HepG2 (cell line): ENCODE data around the gene CDCA5. TPM values are rescaled to one million over a fixed set of nuclear protein-coding genes. Genes with fewer than 3 reads are reported as not detected.

ENCODE experiments used
- ATAC-seq: fragments of 200-7000 bp; cut with Tn5 transposase; 3 replicates; pipeline ENCODE4 v1.9.1; 2020; ENCODE audit warnings: mild to moderate bottlenecking, moderate library complexity
- BruUV-seq: library from RNA; stranded (reverse); fragments of 400-500 nt; replicated peaks from 2 replicates; lab custom pipeline; 2021; lab: Mats Ljungman, UMichigan
- CTCF ChIA-PET: fragments of 300-600 bp; formaldehyde crosslinking; extraction: SDS; loops from one replicate; lab custom pipeline; 2021; ENCODE audit warnings: low total read pairs, inconsistent platforms, low intra/inter-chr PET ratio; lab: Yijun Ruan, JAX
- POLR2A ChIA-PET: fragments of 350-600 bp; sonication (Branson Sonifier 250); formaldehyde crosslinking; loops from one replicate; lab custom pipeline; 2020; ENCODE audit warnings: antibody characterized with exemption, inconsistent platforms; lab: Yijun Ruan, JAX
- DNase-seq: peaks from one replicate; pipeline ENCODE4 v3.0.0-alpha.2; 2015; ENCODE audit warnings: low spot score
- FAIRE-seq: peaks from 3 replicates; lab custom pipeline; 2011; peaks lifted over from hg19 to GRCh38; lab: Jason Lieb, UNC
- H2AFZ ChIP-seq: one replicate; pipeline ENCODE4 v1.6.1; 2011; ENCODE audit warnings: low read length, inconsistent platforms
- H3K27ac ChIP-seq: fragments of 300-600 bp; 3 replicates; pipeline ENCODE4 v1.8.0; 2011; ENCODE audit warnings: mixed run types, mild to moderate bottlenecking, mixed read lengths, low read length, inconsistent platforms; ENCODE audit not compliant: insufficient read depth; ENCODE audit errors: extremely low read length
- H3K27me3 ChIP-seq, 2 experiments: fragments of 200-600 bp in 1 of 2; 2 replicates in 1 of 2; 3 replicates in 1 of 2; pipeline versions ENCODE4 v1.6.0 to v1.8.0; 2011; ENCODE audit warnings: low read length in 2 of 2, mild to moderate bottlenecking in 2 of 2, moderate library complexity in 2 of 2, inconsistent platforms in 1 of 2; ENCODE audit not compliant: insufficient read depth in 2 of 2, control insufficient read depth in 1 of 2
- H3K36me3 ChIP-seq, 2 experiments: fragments of 200-600 bp in 1 of 2; replicated peaks in 1 of 2; 2 replicates in 1 of 2; 3 replicates in 1 of 2; pipeline versions ENCODE4 v1.5.1 to v1.8.0; 2011; ENCODE audit warnings: low read length in 2 of 2, inconsistent platforms in 1 of 2; ENCODE audit not compliant: insufficient read depth in 2 of 2, control insufficient read depth in 1 of 2
- H3K4me1 ChIP-seq: 2 replicates; pipeline ENCODE4 v1.5.1; 2012; ENCODE audit warnings: low read length, inconsistent platforms; ENCODE audit not compliant: insufficient read depth
- H3K4me2 ChIP-seq: 2 replicates; pipeline ENCODE4 v1.6.0; 2011; ENCODE audit warnings: low read depth, low read length, inconsistent platforms
- H3K4me3 ChIP-seq, 3 experiments: fragments of 200-600 bp in 1 of 3; sonication (generic), shearing (Covaris generic) in 1 of 3; replicated peaks in 1 of 3; 2 replicates each; pipeline ENCODE4 v1.5.1; 2011 to 2016; ENCODE audit warnings: low read length in 3 of 3, inconsistent platforms in 2 of 3, low read depth in 2 of 3, mild to moderate bottlenecking in 2 of 3, control low read depth in 1 of 3, mixed read lengths in 1 of 3; ENCODE audit not compliant: insufficient read depth in 1 of 3
- H3K79me2 ChIP-seq: one replicate; pipeline ENCODE4 v1.6.1; 2011; ENCODE audit warnings: low read length, inconsistent platforms; ENCODE audit not compliant: insufficient read depth
- H3K9ac ChIP-seq: 2 replicates; pipeline ENCODE4 v1.6.0; 2011; ENCODE audit warnings: mild to moderate bottlenecking, low read depth, low read length, inconsistent platforms; ENCODE audit not compliant: insufficient read depth
- H3K9me3 ChIP-seq: 2 replicates; pipeline ENCODE4 v1.5.1; 2012; ENCODE audit warnings: mild to moderate bottlenecking, low read length
- H4K20me1 ChIP-seq: 2 replicates; pipeline ENCODE4 v1.6.0; 2011; ENCODE audit warnings: inconsistent platforms, mild to moderate bottlenecking, low read length, moderate library complexity; ENCODE audit not compliant: insufficient read depth
- EP300 ChIP-seq, 3 experiments: sonication (generic) in 1 of 3; formaldehyde crosslinking in 1 of 3; IDR thresholded peaks; 2 replicates each; pipeline versions ENCODE4 v1.5.1 to v1.6.1; 2011 to 2020; ENCODE audit warnings: low read depth in 2 of 3, low read length in 2 of 3, borderline replicate concordance in 1 of 3, improper control_type of control experiment in 1 of 3, mild to moderate bottlenecking in 1 of 3, missing genetic modification reagents in 1 of 3, moderate library complexity in 1 of 3
- GZF1 ChIP-seq: sonication (generic); formaldehyde crosslinking; IDR thresholded peaks from 2 replicates; pipeline ENCODE4 v1.5.1; 2020; ENCODE audit warnings: mild to moderate bottlenecking, missing genetic modification reagents
- MEF2D ChIP-seq: sonication (generic); formaldehyde crosslinking; IDR thresholded peaks from 2 replicates; pipeline ENCODE4 v1.5.1; 2020; ENCODE audit warnings: mild to moderate bottlenecking, missing genetic modification reagents
- PAF1 ChIP-seq: IDR thresholded peaks from 2 replicates; pipeline ENCODE4 v1.6.1; 2016; ENCODE audit warnings: missing genetic modification reagents, missing compliant biosample characterization
- TCF12 ChIP-seq, 2 experiments: fragments of 450-650 bp in 1 of 2; sonication (generic) in 1 of 2; formaldehyde crosslinking in 1 of 2; IDR thresholded peaks; 2 replicates each; pipeline versions ENCODE4 v1.6.1 to v1.8.0; 2017 to 2022; ENCODE audit warnings: antibody characterized with exemption in 1 of 2, mild to moderate bottlenecking in 1 of 2, missing genetic modification reagents in 1 of 2, moderate library complexity in 1 of 2
- ZFYVE20 ChIP-seq: sonication (generic); formaldehyde crosslinking; IDR thresholded peaks from 2 replicates; pipeline ENCODE4 v1.8.0; 2023; ENCODE audit warnings: low read depth, mild to moderate bottlenecking, moderate library complexity, missing genetic modification reagents, borderline replicate concordance
- ZNF776 ChIP-seq: sonication (generic); formaldehyde crosslinking; IDR thresholded peaks from 2 replicates; pipeline ENCODE4 v1.4.0; 2020; ENCODE audit warnings: mild to moderate bottlenecking, missing genetic modification reagents
- ZSCAN12 ChIP-seq: sonication (generic); formaldehyde crosslinking; IDR thresholded peaks from 2 replicates; pipeline ENCODE4 v1.9.0; 2021; ENCODE audit warnings: mild to moderate bottlenecking, missing genetic modification reagents
- WGBS: methylation state at CpG from one replicate; pipeline ENCODE4 v1.1.6; 2017; ENCODE audit warnings: low lambda C conversion rate; 5-methylcytosine and 5-hydroxymethylcytosine counted together
- in situ Hi-C: cut with HindIII; loops from 2 replicates; pipeline ENCODE4 v1.10.0; 2017; ENCODE audit warnings: low pct_unique_long_range_greater_than_20kb; ENCODE audit not compliant: extremely low pct_ligation_motif_present
- intact Hi-C: fragments of 100-400 bp; cut with micrococcal nuclease; formaldehyde crosslinking; loops from one replicate; pipeline ENCODE4 v1.10.0; 2022; ENCODE audit not compliant: unreplicated experiment
- polyA plus RNA-seq, 8 experiments: library from polyadenylated mRNA; depleted of rRNA in 3 of 8; stranded (reverse) in 7 of 8; unstranded in 1 of 8; fragments of >200 nt; fragmentation: Illumina TruSeq in 4 of 8; extraction: Trizol in 4 of 8; gene quantifications; 2 replicates each; pipeline versions ENCODE4 v1.2.1 to v1.2.3, GENCODE V29; 2011 to 2016; ENCODE audit warnings: low read depth in 4 of 8, missing spikeins in 1 of 8, mixed read lengths in 1 of 8; ENCODE audit not compliant: insufficient read depth in 1 of 8
- total RNA-seq, 5 experiments: library from RNA; depleted of rRNA; stranded (reverse); fragments of >200 nt; fragmentation: Illumina TruSeq; extraction: Trizol; gene quantifications; 2 replicates each; pipeline ENCODE4 v1.2.3, GENCODE V29; 2016; ENCODE audit warnings: low read depth in 1 of 5
- TF ChIP-seq, protein P1 (sequence below): sonication (generic); formaldehyde crosslinking; conservative IDR thresholded peaks from 2 replicates; pipeline ENCODE4 v1.8.0; 2022; ENCODE audit warnings: mild to moderate bottlenecking, moderate library complexity, missing genetic modification reagents
- TF ChIP-seq, protein P2 (sequence below): sonication (generic); formaldehyde crosslinking; IDR thresholded peaks from 2 replicates; pipeline ENCODE4 v1.4.0; 2020; ENCODE audit warnings: low read depth, missing genetic modification reagents

CDCA5 gene
- total and polyA plus RNA-seq, 2 of the 13 experiments (the other 11 are each of a cell fraction or from before 2014, with no cell fraction given) = 13.5 to 50.6 TPM

- in situ Hi-C loops = no loop called here
- ATAC-seq (no peak), DNase-seq (no peak), FAIRE-seq (no peak)
- CTCF ChIA-PET = no interaction called here
- Histone ChIP-seq H3K36me3 (peaks cover 9 to 25% of the 10 kb centered on the region in 2 experiments; a peak in 4 of 5 replicates), H3K4me2 (no peak overlapping the region), H3K9me3 (no peaks in the 10 kb centered on the region), H3K27me3 (no peaks in the 10 kb centered on the region), H3K4me3 (no peak overlapping the region), H3K9ac (no peak overlapping the region), H4K20me1 (no peaks in the 10 kb centered on the region)
- intact Hi-C loops = no loop called here
- WGBS = 100% methylated on average over 6 of the region's 15 CpGs
- POLR2A ChIA-PET = no interaction called here
- TF ChIP-seq, protein P1, sequence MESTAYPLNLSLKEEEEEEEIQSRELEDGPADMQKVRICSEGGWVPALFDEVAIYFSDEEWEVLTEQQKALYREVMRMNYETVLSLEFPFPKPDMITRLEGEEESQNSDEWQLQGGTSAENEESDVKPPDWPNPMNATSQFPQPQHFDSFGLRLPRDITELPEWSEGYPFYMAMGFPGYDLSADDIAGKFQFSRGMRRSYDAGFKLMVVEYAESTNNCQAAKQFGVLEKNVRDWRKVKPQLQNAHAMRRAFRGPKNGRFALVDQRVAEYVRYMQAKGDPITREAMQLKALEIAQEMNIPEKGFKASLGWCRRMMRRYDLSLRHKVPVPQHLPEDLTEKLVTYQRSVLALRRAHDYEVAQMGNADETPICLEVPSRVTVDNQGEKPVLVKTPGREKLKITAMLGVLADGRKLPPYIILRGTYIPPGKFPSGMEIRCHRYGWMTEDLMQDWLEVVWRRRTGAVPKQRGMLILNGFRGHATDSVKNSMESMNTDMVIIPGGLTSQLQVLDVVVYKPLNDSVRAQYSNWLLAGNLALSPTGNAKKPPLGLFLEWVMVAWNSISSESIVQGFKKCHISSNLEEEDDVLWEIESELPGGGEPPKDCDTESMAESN (CRISPR knock-in tag) = no peak
- no peak for TF ChIP-seq PAF1
- TF ChIP-seq TCF12 (IDR thresholded peaks at IDR 0.05) = no peak
- TF ChIP-seq TCF12 (CRISPR knock-in tag; IDR thresholded peaks at IDR 0.05) = no peak
- TF ChIP-seq, protein P2, sequence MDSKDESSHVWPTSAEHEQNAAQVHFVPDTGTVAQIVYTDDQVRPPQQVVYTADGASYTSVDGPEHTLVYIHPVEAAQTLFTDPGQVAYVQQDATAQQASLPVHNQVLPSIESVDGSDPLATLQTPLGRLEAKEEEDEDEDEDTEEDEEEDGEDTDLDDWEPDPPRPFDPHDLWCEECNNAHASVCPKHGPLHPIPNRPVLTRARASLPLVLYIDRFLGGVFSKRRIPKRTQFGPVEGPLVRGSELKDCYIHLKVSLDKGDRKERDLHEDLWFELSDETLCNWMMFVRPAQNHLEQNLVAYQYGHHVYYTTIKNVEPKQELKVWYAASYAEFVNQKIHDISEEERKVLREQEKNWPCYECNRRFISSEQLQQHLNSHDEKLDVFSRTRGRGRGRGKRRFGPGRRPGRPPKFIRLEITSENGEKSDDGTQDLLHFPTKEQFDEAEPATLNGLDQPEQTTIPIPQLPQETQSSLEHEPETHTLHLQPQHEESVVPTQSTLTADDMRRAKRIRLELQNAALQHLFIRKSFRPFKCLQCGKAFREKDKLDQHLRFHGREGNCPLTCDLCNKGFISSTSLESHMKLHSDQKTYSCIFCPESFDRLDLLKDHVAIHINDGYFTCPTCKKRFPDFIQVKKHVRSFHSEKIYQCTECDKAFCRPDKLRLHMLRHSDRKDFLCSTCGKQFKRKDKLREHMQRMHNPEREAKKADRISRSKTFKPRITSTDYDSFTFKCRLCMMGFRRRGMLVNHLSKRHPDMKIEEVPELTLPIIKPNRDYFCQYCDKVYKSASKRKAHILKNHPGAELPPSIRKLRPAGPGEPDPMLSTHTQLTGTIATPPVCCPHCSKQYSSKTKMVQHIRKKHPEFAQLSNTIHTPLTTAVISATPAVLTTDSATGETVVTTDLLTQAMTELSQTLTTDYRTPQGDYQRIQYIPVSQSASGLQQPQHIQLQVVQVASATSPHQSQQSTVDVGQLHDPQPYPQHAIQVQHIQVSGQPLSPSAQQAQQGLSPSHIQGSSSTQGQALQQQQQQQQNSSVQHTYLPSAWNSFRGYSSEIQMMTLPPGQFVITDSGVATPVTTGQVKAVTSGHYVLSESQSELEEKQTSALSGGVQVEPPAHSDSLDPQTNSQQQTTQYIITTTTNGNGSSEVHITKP = no peak
- no peak for TF ChIP-seq ZSCAN12 (CRISPR knock-in tag)
- TF ChIP-seq ZNF776 (CRISPR knock-in tag) = no peak
- no peak for TF ChIP-seq EP300 (IDR thresholded peaks at IDR 0.05; ENCODE audit: low read depth in 2 of 2, low read length in 2 of 2)
- TF ChIP-seq EP300 (CRISPR knock-in tag; IDR thresholded peaks at IDR 0.05; ENCODE audit: borderline replicate concordance) = no peak
- TF ChIP-seq MEF2D (CRISPR knock-in tag) = no peak
- no peak for TF ChIP-seq ZFYVE20 (CRISPR knock-in tag)
- no peak for TF ChIP-seq GZF1 (CRISPR knock-in tag)
- TF ChIP-seq, all 625 proteins: peak for 0
- Histone ChIP-seq H3K4me1 (peaks cover 12% of the 10 kb centered on the region), H3K27ac (no peak overlapping the region), H3K79me2 (peaks cover 3% of the 10 kb centered on the region), H2AFZ (no peak overlapping the region)
- BruUV-seq = no TSS peak
Measured at GRCh38 chr11:65107078-65107477, 23.2 kb upstream of the CDCA5 start.
